ENCODE measurements around the gene TEKTIP1.

TEKTIP1 gene

GRCh38 chr19:3538965-3539755 is at the start of gene TEKTIP1:
TSS of gene TEKTIP1 (plus strand) at chr19:3539174. CDS start at chr19:3539178, 4 bp downstream.
- TF ChIP-seq CTCF (conservative IDR thresholded peaks at IDR 0.05; ENCODE audit: low read depth, low read length) = no peak
- H3K4me3 ChIP-seq (ENCODE audit: low read length) = no peak within 1 kb of the TSS

GRCh38 chr19:3491396-3492119 is 47.4 kb upstream of the TEKTIP1 start:
- H3K4me3 ChIP-seq (ENCODE audit: low read length) = no peak overlapping the region
- DNase-seq (ENCODE audit: low read depth) = no peak
- no peak for TF ChIP-seq CTCF (conservative IDR thresholded peaks at IDR 0.05; ENCODE audit: low read depth, low read length)

More at GRCh38 chr19:3538965-3539755, at the start of gene TEKTIP1:
- DNase-seq (ENCODE audit: low read depth) = no peak

GRCh38 chr19:3492131-3492839 is 46.7 kb upstream of the TEKTIP1 start:
- no peak for DNase-seq (ENCODE audit: low read depth)
- no peak for TF ChIP-seq CTCF (conservative IDR thresholded peaks at IDR 0.05; ENCODE audit: low read depth, low read length)
- H3K4me3 ChIP-seq (ENCODE audit: low read length) = no peak overlapping the region

GRCh38 chr19:3492919-3493318 is 46.1 kb upstream of the TEKTIP1 start:
- TF ChIP-seq CTCF (conservative IDR thresholded peaks at IDR 0.05; ENCODE audit: low read depth, low read length) = no peak

GRCh38 chr19:3493651-3494050 is 45.3 kb upstream of the TEKTIP1 start:
- DNase-seq (ENCODE audit: low read depth) = no peak
- no peak overlapping the region for H3K4me3 ChIP-seq (ENCODE audit: low read length)
- TF ChIP-seq CTCF (conservative IDR thresholded peaks at IDR 0.05; ENCODE audit: low read depth, low read length) = no peak

More at GRCh38 chr19:3492919-3493318, 46.1 kb upstream of the TEKTIP1 start:
- DNase-seq (ENCODE audit: low read depth) = no peak
- no peak overlapping the region for H3K4me3 ChIP-seq (ENCODE audit: low read length)

- no peak for TF ChIP-seq CTCF (conservative IDR thresholded peaks at IDR 0.05; ENCODE audit: low read depth, low read length)
- H3K4me3 ChIP-seq (ENCODE audit: low read length) = no peak overlapping the region
- DNase-seq (ENCODE audit: low read depth) = peak; percentile 34
Observed at GRCh38 chr19:3494051-3494450, 44.9 kb upstream of the TEKTIP1 start.

Data from retinal pigment epithelial cell (primary cell).